HG03565 (cell line): Measurements from ENCODE around the gene ZNF536.
"Not testable (repeated sequence)": the region's sequence is repeated elsewhere in the genome, so short reads cannot be mapped to it uniquely, and the experiment has no call there.

Experiments used
- ATAC-seq: cut with Tn5 transposase; IDR thresholded peaks from one replicate; pipeline ENCODE4 v1.9.1; 2021; ENCODE audit warnings: mild to moderate bottlenecking, moderate library complexity; ENCODE audit not compliant: unreplicated experiment

ZNF536 gene

GRCh38 chr19:30386551-30387143, 14.5 kb downstream of the ZNF536 start:
- ATAC-seq: no peak

DNA sequence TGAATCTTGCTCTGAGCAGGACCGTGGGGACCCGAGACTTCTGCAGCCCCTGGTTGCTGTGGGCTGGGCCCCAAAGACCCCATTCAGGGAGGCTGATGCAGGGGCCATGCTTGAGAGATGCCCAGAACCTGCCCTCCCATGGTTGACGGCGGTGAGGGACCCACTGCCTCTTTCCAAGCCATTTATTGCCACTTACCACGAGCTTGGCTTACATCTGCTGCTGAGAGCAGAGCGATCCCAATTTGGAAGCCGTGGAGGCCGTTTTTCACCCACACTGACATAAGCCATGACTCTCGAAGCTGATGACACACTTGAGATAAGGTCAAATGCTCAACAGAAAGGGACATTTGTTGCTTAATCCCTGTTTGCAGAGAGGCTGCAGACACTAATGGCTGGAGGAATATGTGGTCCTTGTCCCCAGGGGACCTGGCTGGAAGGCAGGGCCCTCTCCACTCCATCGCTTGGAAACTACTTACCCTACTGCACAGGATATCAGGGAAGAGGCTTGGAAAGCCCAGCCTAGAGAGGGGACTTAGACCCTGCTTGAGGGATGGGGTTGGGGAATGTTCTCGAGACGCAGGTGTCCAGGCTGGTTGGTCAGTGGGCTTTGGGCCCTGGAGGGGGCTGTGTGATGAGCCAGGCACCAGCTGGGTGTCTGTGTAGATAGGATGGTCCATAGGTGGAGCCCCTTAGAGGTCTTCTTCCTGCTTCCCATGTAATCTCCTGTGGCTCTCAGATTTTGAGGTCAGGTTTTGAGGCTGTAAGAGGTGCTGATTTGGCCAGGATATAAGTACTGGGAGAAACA, 15.3 kb downstream of the ZNF536 start:
- no peak for ATAC-seq

DNA sequence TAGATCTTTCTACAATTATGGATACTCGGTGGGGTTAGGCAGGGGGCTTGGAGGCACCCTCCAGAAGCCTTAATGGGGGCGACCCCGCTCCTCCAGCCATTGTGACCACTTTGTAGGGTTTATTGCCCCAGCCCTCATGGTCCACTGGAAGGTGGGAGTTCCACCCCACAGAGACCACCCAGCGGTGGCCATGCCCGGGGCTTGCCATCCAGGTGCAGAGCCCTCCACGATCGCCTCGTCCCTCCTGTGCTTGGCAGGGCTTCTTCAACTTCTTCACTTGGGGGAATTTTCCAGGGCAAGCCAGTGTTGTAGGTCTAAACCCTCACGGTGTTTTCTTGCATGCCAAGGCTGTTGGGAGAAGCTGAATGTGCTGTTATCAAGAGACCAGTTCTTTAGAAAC, 16.1 kb downstream of the ZNF536 start:
- no peak for ATAC-seq

- ATAC-seq: no peak
Observed at GRCh38 chr19:30388819-30389218, 16.6 kb downstream of the ZNF536 start.

- no peak for ATAC-seq
Observed at GRCh38 chr19:30390356-30390988, 18.3 kb downstream of the ZNF536 start.

DNA sequence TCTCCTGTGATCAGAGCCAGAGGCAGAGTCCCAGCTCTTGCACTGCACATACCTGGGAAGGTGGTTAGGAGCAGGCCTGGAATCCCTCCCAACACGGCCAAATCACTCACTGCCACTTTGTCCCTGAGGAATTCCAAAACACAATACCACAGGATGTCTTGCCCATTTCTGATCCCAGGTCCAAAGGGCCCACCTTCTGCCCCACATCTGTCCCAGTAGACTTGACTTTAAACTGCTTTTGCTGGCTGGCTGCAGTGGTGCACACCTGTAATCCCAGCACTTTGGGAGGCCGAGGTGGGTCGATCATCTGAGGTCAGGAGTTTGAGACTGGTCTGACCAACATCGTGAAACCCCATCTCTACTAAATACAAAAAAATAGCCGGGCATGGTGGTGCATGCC, 18.9 kb downstream of the ZNF536 start:
- ATAC-seq: no peak

- ATAC-seq: no peak
Observed at GRCh38 chr19:30391554-30392551, 19.7 kb downstream of the ZNF536 start.

DNA sequence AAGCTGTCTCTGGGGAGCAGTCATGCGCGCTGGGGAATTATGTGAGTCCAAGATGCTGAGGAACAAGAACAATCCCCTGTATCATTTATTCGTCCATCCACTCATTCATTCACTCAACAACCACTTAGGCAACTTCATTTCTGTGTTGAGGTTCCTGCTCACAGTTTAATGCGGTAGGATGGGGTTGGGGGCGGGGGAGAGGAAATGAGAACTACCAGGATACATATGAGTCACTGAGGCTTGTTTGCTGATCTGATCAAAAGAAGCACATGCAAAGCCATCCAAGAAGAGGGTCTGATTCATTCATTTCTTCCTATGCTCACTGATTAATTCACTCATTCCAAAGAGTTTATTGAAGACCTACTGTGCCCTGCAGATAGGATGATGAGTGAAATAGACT, 20.9 kb downstream of the ZNF536 start:
- ATAC-seq: no peak

DNA sequence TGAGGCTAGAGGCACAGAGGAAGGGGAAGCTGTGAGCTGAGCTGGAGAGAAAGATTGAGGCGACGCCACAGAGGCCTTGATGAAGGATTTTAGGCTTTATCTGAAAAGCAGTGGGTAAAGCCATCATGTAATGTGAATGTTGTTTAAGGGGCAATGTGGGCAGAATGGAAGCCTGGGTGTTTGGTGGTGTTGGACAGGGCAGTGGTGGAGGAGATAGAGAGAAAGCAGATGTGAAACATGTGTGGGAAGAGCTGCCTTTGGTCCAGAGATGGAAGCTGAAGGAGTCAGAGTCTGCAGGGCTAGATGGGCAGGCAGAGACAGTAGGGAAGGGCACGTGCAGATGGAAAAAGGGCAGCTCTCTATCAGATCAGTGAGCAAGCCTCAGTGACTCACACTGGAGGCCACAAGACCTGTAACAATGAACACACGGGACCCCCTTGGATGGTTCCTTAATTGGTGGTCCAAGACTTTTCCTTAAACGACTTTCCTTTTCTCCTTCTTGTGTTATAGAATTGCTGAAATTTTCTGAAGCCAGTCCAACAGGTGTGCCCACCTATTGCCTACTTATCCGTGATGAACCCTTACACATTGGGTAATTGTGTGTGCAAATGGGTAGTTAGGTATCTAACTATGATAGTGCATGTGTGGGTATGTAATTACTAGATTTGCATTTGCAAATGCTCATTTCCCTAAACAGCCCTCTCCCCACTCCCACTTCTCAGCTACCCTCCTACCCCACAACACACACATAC, 21.7 kb downstream of the ZNF536 start:
- no peak for ATAC-seq

DNA sequence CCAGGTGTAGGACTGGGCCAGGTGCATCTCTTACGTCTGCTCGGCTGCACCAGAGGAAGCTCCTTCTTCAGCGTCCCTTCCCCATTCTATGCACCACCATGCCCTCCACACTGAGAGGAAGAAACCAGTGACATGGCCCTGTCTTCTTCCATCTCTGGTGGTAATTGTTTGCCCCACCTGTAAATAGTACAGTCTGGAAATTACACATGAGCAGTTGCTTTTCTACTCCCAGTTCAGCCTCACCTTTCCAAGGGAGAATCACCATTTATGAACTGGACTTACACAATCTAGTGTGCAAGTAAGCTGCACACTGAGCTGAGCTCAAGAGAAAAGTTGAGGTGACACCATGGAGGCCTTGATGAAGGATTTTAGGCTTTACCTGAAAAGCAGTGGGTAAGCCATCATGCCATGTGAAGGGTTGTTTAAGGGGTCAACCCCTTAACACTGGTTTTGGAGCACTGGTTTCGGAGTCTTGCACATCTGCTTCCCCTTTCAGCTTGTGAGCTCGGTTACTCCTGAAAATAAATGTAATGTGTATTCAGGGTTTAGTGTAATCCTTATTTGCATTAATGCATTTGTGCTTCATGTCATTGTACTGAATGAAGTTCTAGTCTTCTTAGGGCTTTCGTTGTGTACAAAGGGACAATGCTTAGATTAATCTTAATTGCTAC, 22.4 kb downstream of the ZNF536 start:
- no peak for ATAC-seq

DNA sequence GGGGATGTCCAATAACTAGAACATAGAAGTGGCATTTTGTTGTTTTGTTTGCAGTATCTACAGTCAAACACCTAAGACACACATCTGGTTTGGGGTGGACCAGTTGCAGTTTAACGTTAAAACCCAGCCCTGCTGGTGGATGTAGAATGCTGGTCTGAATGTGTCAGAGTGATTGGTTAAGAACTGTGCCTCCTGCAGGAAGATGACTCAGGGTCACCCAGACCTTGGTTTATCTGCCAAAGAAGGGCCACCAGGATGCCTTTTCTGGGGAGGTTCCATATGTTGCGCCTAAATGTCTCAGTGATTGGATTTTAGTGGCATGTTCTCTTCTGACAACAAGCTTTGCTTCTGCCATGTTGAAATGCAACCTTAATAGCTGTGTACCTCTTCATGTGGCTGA, 23.1 kb downstream of the ZNF536 start:
- ATAC-seq: no peak

- not testable (repeated sequence) for ATAC-seq
Observed at GRCh38 chr19:30398539-30398938, 26.4 kb downstream of the ZNF536 start.

- no peak for ATAC-seq
Observed at GRCh38 chr19:30401956-30402355, 29.8 kb downstream of the ZNF536 start.

- ATAC-seq: no peak
Observed at GRCh38 chr19:30402436-30403202, 30.4 kb downstream of the ZNF536 start.

- no peak for ATAC-seq
Observed at GRCh38 chr19:30403203-30403985, 31.2 kb downstream of the ZNF536 start.

DNA sequence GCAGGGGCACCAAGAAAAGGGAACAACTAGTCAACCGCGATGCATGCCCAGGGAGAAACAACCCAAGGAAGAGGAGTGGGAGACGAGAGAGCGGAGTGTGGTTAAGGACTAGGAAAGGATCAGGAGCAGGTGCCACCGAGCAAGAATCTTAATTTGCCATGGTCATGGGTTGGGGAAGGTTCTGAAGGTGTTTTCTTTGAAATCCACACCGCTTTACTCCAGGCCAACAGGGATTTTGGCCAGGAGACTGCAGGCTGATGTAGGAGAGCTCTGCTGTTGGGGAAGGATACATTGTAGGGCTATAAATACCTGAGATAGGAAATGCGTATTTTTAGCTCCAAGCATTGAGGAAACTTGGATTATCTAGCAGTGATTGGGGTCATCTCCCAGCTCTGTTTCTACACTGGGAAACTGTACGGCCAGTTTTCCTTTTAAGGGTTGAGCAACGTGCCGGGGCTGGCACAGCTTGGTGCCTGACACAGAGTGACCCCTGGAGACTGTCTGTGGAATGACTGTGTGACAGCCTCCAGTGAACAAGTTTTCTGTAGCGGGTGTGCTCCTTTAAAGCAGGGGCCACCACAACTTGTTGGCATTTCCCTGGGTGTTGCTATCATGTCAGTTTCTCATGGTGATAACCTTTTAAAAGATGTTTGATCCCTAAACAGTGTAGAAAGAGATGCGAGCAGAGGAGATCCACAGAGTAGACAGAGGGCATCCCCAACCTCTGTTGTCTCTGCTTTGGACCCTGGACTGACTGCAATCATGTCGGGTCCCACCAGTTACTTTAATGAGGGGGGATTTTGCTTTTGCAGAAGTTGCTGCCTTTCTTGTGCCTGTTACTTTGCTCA, 34.3 kb downstream of the ZNF536 start:
- no peak for ATAC-seq

GRCh38 chr19:30407068-30407709, 35.0 kb downstream of the ZNF536 start:
- no peak for ATAC-seq
